OCI-LY3 (cell line): ENCODE data around the gene RASL12.
"Not testable (repeated sequence)": the region's sequence is repeated elsewhere in the genome, so short reads cannot be mapped to it uniquely, and the experiment has no call there.

Source experiments
- H2AFZ ChIP-seq: fragments of 200-600, 300-600 bp; shearing (Covaris generic); 2 replicates; pipeline ENCODE4 v1.6.0; 2014; ENCODE audit warnings: antibody characterized with exemption, low read depth, low read length
- H3K27ac ChIP-seq: fragments of 200-600, 300-600 bp; sonication (generic); 2 replicates; pipeline ENCODE4 v1.5.1; 2014; ENCODE audit warnings: mild to moderate bottlenecking, low read length, moderate library complexity, mixed read lengths
- H3K27me3 ChIP-seq: fragments of 200-600, 300-600 bp; sonication (generic); 2 replicates; pipeline ENCODE4 v1.6.1; 2014; ENCODE audit warnings: low read depth, low read length, mixed read lengths
- H3K36me3 ChIP-seq: fragments of 200-600, 300-600 bp; sonication (generic); replicated peaks from 2 replicates; pipeline ENCODE3; 2014; ENCODE audit warnings: low read depth, low read length, mixed read lengths
- H3K4me1 ChIP-seq: fragments of 300-600, 200-600 bp; sonication (generic); 2 replicates; pipeline ENCODE4 v1.6.1; 2014; ENCODE audit warnings: low read length, mixed read lengths
- H3K4me2 ChIP-seq: fragments of 200-600, 300-600 bp; sonication (generic); 2 replicates; pipeline ENCODE4 v1.6.1; 2014; ENCODE audit warnings: low read length, mixed read lengths
- H3K4me3 ChIP-seq: fragments of 300-600, 200-600 bp; sonication (generic); 2 replicates; pipeline ENCODE4 v1.5.1; 2014; ENCODE audit warnings: antibody characterized with exemption, mild to moderate bottlenecking, low read length, moderate library complexity
- H3K79me2 ChIP-seq: fragments of 300-600, 200-600 bp; shearing (Covaris generic); 2 replicates; pipeline ENCODE4 v1.6.1; 2014; ENCODE audit warnings: mild to moderate bottlenecking, low read length, mixed read lengths
- H3K9ac ChIP-seq: fragments of 300-600, 200-600 bp; shearing (Covaris generic); 2 replicates; pipeline ENCODE4 v1.6.0; 2014; ENCODE audit warnings: mild to moderate bottlenecking, low read length, moderate library complexity
- H3K9me3 ChIP-seq: fragments of 200-600, 300-600 bp; shearing (Covaris generic); 2 replicates; pipeline ENCODE4 v1.6.1; 2014; ENCODE audit warnings: low read length, mixed read lengths; ENCODE audit not compliant: insufficient read depth
- H4K20me1 ChIP-seq: fragments of 200-600, 300-600 bp; sonication (generic); 2 replicates; pipeline ENCODE4 v1.6.1; 2016; ENCODE audit warnings: low read length, mixed read lengths; ENCODE audit not compliant: insufficient read depth
- EZH2phosphoT487 ChIP-seq: fragments of 200-600 bp; shearing (Covaris generic); IDR thresholded peaks from 2 replicates; pipeline ENCODE4 v1.6.1; 2018; ENCODE audit warnings: antibody characterized with exemption, mixed run types, low read depth
- TF ChIP-seq, protein P1 (sequence below): fragments of 200-600, 300-600 bp; sonication (generic); IDR thresholded peaks from 2 replicates; pipeline ENCODE4 v1.5.1; 2014; ENCODE audit warnings: antibody characterized with exemption, low read length, low read depth

RASL12 gene

DNA sequence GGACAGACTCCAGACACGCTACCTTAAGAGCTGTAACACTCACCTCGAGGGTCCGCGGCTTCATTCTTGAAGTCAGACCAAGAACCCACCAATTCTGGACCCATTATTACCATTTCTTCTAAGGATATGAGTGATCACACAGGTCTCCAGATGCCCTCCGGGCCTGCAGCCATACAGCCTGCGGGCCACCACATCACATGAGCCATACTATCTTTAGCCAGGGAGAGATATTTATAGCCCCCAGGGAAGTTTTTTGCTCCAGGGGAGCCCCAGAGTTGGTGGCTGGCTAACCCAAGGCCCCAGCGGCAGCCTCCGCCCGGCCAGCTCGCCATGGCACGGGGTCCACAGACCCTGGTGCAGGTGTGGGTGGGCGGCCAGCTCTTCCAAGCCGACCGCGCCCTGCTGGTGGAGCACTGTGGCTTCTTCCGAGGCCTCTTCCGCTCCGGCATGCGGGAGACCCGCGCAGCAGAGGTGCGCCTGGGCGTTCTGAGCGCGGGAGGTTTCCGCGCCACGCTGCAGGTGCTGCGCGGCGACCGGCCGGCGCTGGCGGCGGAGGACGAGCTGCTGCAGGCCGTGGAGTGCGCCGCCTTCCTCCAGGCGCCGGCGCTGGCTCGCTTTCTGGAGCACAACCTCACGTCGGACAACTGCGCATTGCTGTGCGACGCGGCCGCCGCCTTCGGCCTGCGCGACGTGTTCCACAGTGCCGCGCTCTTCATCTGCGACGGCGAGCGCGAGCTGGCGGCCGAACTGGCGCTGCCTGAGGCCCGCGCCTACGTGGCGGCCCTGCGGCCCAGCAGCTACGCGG lies 8.9 kb upstream of the RASL12 start, which contains the start of gene KBTBD13:
TSS of gene KBTBD13 (plus strand) at position 261 of the 805 bp plus-strand sequence. CDS start at position 331, 70 bp downstream.
- H4K20me1 ChIP-seq = no peaks in the 10 kb centered on the region
- H3K9ac ChIP-seq = no peak within 1 kb of the TSS
- H3K36me3 ChIP-seq = no peaks in the 10 kb centered on the region
- peaks cover 7% of the 10 kb centered on the region for H3K4me1 ChIP-seq
- H2AFZ ChIP-seq = no peak within 1 kb of the TSS
- H3K27ac ChIP-seq = no peak within 1 kb of the TSS
- H3K9me3 ChIP-seq = no peaks in the 10 kb centered on the region
- H3K4me3 ChIP-seq = no peak within 1 kb of the TSS
- H3K79me2 ChIP-seq = no peaks in the 10 kb centered on the region
- no peak for TF ChIP-seq EZH2phosphoT487
- TF ChIP-seq, protein P1, sequence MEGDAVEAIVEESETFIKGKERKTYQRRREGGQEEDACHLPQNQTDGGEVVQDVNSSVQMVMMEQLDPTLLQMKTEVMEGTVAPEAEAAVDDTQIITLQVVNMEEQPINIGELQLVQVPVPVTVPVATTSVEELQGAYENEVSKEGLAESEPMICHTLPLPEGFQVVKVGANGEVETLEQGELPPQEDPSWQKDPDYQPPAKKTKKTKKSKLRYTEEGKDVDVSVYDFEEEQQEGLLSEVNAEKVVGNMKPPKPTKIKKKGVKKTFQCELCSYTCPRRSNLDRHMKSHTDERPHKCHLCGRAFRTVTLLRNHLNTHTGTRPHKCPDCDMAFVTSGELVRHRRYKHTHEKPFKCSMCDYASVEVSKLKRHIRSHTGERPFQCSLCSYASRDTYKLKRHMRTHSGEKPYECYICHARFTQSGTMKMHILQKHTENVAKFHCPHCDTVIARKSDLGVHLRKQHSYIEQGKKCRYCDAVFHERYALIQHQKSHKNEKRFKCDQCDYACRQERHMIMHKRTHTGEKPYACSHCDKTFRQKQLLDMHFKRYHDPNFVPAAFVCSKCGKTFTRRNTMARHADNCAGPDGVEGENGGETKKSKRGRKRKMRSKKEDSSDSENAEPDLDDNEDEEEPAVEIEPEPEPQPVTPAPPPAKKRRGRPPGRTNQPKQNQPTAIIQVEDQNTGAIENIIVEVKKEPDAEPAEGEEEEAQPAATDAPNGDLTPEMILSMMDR = no peak
- no peak within 1 kb of the TSS for H3K4me2 ChIP-seq
- H3K27me3 ChIP-seq = peaks cover 10% of the 10 kb centered on the region; the same call in 1 of the 2 replicates

DNA sequence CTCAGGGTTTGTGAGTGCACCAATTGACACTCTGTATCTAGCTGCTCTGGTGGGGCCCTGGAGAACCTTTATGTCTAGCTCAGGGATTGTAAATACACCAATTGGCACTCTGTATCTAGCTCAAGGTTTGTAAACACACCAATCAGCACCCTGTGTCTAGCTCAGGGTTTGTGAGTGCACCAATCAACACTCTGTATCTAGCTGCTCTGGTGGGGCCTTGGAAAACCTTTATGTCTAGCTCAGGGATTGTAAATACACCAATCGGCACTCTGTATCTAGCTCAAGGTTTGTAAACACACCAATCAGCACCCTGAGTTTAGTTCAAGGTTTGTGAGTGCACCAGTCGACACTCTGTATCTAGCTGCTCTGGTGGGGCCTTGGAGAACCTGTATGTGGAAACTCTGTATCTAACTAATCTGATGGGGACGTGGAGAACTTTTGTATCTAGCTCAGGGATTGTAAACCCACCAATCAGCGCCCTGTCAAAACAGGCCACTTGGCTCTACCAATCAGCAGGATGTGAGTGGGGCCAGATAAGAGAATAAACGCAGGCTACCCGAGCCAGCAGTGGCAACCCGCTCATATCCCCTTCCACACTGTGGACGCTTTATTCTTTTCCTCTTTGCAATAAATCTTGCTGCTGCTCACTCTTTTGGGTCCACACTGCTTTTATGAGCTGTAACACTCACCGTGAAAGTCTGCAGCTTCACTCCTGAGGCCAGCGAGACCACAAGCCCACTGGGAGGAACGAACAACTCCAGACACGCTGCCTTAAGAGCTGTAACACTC lies 8.0 kb upstream of the RASL12 start:
- H3K27ac ChIP-seq, H3K27me3 ChIP-seq, H3K4me1 ChIP-seq, H2AFZ ChIP-seq, H3K9ac ChIP-seq, H3K9me3 ChIP-seq, H4K20me1 ChIP-seq, H3K36me3 ChIP-seq, H3K4me2 ChIP-seq, H3K4me3 ChIP-seq, H3K79me2 ChIP-seq: not testable (repeated sequence)

DNA sequence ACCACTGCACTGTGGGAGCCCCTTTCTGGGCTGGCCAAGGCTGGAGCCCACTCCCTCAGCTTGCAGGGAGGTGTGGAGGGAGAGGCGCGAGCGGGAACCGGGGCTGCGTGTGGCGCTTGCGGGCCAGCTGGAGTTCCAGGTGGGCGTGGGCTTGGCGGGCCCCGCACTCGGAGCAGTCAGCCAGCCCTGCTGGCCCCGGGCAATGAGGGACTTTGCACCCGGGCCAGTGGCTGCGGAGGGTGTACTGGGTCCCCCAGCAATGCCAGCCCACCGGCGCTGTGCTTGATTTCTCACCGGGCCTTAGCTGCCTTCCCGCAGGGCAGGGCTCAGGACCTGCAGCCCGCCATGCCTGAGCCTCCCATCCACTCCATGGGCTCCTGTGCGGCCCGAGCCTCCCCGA lies 7.2 kb upstream of the RASL12 start:
- not testable (repeated sequence) for H4K20me1 ChIP-seq

DNA sequence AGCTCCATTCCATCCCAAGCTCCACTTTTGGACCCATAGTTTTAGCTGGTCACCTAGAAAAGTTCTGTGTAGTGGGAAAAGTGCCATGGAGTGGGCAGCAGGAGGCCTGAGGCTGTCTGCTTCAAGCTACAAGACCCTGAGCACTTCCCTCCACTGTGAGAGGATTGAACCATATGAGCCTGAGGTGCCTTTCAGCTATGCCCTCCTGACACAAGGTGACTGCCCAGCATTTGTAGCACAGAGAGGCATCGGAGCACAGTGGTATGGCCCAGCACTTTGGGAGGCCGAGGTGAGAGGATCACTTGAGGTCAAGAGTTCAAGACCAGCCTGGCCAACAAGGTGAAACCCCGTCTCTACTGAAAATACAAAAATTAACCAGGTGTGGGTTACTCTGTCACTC lies 4.8 kb upstream of the RASL12 start:
- peaks cover 7% of the 10 kb centered on the region for H3K4me1 ChIP-seq
- H3K4me2 ChIP-seq = no peak overlapping the region
- H3K79me2 ChIP-seq = no peaks in the 10 kb centered on the region
- no peak overlapping the region for H3K4me3 ChIP-seq
- no peak for TF ChIP-seq EZH2phosphoT487
- TF ChIP-seq, protein P1 = no peak
- no peak overlapping the region for H2AFZ ChIP-seq
- no peak overlapping the region for H3K9ac ChIP-seq
- H3K36me3 ChIP-seq = no peaks in the 10 kb centered on the region
- no peaks in the 10 kb centered on the region for H4K20me1 ChIP-seq
- no peak overlapping the region for H3K27ac ChIP-seq
- H3K9me3 ChIP-seq = no peaks in the 10 kb centered on the region
- no peaks in the 10 kb centered on the region for H3K27me3 ChIP-seq

More for the DNA sequence above, 7.2 kb upstream of the RASL12 start:
- not testable (repeated sequence) for H3K9ac ChIP-seq, H3K27ac ChIP-seq, H2AFZ ChIP-seq, H3K79me2 ChIP-seq, H3K4me2 ChIP-seq, H3K9me3 ChIP-seq, H3K36me3 ChIP-seq, H3K27me3 ChIP-seq, H3K4me3 ChIP-seq, H3K4me1 ChIP-seq

- Histone ChIP-seq H3K4me3 (no peak overlapping the region), H3K27ac (no peak overlapping the region), H4K20me1 (no peaks in the 10 kb centered on the region), H2AFZ (no peak overlapping the region), H3K36me3 (no peaks in the 10 kb centered on the region), H3K27me3 (no peaks in the 10 kb centered on the region), H3K4me1 (peaks cover 7% of the 10 kb centered on the region), H3K4me2 (no peak overlapping the region), H3K9me3 (no peaks in the 10 kb centered on the region), H3K9ac (no peak overlapping the region), H3K79me2 (no peaks in the 10 kb centered on the region)
- TF ChIP-seq EZH2phosphoT487 = no peak
- TF ChIP-seq, protein P1 = no peak
Observed at GRCh38 chr15:65072027-65072426, 4.2 kb upstream of the RASL12 start.
